Stimulated activated CD4-positive, alpha-beta T cell treated with anti-CD3 and anti-CD28 coated beads, Interleukin-12 subunit alpha, Interleukin-12 subunit beta, amount 100 ng/mL, for 4 hours (primary cell): ENCODE measurements around the gene SLTM.
"Not testable (repeated sequence)": the region's sequence is repeated elsewhere in the genome, so short reads cannot be mapped to it uniquely, and the experiment has no call there.

Source experiments
- DNase-seq: peaks from one replicate; pipeline ENCODE4 v3.0.0-alpha.2; 2020

Gene SLTM

DNA sequence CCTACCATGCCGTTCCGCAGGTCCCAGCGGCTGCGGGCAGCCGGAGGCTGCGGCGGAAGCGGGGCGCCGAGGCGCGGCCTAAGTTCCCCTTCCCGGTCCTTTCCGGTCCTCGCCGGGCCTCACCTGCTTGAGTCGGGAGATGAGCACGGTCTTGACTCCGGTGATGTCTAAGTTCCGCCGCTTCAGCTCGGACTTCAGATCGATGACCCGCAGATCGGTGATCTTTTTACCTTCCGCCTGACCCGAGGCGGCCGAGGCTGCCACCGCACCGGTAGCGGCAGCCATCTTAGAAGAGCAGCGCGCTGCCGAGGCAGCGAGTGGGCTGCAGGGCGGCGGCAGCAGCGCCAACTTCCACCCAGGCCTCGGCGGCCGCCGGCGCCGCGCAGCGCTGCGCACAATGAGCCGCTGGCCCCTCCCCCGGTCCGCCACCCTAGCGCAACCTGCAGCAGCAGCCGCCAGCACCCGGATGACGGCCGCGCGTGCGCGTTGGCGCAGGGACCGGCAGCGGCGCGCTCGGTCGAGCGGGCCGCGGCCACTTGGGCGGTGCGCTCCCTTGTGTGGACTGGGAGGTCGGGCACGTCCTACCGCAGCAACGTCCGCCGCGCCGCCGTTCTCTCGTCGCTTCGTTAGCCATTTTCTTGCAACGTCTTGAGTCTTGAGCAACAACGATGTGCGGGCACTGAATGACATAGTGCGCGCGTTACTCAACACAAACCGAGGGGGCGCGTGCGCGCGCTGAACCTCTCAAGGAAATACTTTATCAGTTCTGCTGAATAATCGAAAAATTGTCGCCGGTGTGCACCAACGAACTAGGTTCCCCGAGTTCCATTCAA lies at the start of gene SLTM:
TSS of gene SLTM (minus strand) at position 399 of the 833 bp plus-strand sequence. CDS start at position 285, 114 bp downstream.
- DNase-seq: peak; percentile 92

DNA sequence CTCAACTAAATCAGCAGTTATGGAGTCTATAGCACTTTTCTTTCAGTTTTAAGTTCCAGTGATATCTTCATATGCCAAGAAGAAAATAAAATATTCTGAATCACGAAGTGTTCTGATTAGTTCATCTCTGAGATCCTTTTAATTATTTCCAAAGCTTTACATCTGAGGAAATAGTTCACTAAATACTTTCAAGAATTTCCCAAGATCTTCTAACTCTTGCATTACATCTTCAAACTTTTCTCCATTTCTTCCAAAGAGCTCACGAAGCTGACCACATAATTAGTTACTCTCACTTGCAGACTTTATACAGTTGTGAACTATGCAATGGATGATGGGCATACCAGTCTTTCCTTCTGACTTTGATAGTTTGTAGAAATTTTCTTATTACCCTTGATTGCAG lies 49.8 kb upstream of the SLTM start:
- no peak for DNase-seq

DNA sequence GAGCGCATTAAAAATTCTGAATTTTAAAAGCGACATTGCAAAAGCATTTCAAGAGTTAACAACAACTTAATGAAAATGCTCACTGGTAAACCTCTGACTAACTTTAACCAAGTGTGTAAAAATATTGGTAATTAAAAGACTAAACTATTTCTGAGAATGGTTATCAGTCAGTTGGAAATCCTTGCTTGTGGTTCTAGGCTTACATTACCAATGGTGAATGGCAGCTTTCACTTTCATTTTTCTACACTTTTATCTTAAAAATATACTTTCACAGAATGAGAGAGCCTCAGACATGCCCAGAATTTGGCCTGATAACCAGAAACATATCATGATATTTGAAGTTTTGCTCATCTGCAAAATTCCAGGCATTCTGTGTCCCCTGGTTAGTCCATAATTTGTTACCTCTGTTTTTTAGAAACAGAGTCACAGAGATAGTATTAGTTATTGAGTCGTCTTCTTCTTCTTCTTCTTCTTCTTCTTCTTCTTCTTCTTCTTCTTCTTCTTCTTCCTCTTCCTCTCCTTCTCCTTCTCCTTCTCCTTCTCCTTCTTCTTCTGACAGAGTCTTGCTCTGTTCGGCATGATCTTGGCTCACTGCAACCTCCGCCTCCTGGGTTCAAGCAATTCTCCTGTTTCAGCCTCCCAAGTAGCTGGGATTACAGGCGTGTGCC lies 48.5 kb upstream of the SLTM start:
- DNase-seq: no peak

DNA sequence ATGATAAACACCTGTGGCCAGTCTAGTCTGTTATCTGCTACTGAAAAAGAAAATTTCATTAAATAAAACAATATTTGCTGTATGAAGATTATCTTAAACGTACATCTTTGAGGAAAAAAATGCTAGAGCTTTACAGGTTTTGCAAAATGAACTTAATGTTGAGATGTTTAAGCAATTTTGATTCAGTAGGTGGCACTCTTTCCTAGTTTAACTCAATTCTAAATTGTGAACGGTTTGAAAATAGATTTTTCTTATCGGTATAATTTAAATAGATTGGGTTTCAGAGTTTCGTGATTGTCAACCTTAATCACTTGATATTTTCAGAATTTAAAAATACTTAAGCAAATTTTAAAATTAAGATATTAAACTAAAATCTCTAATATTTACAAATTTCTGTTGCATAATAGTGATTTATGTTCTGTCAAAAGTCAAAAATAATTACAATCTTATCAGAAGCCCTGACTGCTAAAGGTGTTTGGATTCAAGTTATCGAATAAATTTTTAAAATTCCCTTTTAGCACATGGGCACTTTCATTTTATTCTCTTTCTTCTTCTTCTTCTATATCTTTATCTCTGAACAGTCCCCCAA lies 47.0 kb upstream of the SLTM start:
- no peak for DNase-seq

DNA sequence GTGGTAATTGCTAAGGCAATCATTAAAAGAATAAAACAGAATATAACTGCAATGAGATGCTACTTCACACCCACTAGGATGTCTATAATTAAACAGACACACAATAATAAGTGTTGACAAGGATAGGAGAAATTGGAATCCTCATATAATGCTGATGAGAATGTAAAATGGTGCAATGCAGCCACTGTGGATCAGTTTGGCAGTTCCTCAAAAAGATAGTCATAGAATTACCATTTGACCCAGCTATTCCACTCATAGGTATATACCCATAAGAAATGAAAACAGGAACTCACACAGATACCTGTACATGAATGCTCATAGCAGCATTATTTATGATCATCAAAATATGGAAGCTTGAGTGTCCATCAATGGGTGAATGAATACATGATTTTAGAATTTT lies 44.4 kb upstream of the SLTM start:
- no peak for DNase-seq

DNA sequence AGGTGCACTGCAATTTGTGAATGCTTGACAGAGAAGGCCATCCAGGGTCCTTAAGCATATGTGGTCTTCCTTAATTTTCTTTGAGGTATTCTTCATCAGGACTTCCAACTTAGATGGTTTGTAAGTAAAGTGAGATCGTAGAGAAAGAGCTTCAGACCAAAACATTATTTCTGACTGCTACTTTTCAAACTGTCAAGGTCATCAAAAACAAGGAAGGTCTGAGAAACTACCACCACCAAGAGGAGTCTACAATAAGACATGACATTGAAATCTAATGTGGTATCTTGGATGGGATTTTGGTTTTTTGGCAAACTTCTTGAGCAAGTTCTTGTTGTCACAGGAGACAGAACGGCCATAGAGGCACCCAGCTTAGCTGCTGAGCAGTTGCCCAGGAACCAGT lies 34.0 kb upstream of the SLTM start:
- DNase-seq: no peak

DNA sequence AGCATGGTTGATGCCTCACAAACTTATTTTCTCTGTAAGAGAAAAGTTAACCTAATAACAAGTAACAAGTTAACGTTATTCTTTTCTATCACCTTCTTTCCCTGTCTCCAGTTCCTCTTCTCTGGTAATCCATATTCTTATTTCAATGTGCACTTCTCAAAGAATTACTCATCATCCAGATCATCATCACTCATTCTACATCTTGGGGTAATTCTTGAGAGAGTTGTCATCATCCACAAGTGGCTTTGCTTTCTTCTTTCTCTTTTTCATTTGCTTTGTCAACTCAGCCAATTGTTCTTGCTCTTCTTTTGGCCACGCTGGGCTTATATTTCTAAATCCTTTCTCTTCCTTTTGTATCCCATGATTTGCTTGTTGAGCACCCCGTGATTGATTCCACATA lies 33.2 kb upstream of the SLTM start:
- no peak for DNase-seq

DNA sequence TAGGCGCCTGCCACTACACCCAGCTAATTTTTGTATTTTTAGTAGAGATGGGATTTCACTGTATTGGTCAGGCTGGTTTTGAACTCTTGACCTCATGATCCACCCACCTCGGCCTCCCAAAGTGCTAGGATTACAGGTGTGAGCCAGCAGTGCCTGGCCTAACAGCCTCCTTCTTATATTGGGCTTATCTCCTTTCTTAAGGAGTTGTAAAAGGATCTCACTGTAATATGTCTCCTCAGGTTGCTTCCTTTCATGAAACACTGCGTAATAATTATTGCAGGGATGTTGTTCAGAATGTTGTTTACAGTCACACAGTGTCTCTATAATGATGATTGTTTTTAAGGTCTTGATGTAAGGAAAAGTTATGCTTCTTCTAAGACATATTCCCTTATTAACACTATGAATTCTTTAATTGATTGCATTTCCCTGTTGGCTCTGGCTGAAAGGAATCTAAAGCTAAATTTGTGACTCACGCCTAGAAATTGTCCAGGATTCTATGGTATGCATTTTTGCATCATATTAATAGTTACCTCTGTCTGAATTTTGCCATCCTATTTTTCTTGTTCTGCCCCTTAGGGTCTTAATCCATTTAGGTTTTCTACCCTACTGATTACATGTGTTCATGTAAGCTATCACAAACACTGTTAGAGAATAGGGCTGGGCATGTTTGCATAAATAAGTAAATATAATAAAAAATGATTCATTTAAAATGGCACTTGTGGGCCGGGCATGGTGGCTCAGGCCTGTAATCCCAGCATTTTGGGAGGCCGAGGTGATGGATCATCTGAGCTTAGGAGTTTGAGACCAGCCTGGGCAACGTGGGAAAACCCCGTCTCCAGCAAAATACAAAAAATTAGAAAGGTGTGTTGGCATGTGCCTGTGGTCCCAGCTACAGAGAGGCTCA lies 29.4 kb upstream of the SLTM start:
- no peak for DNase-seq

DNA sequence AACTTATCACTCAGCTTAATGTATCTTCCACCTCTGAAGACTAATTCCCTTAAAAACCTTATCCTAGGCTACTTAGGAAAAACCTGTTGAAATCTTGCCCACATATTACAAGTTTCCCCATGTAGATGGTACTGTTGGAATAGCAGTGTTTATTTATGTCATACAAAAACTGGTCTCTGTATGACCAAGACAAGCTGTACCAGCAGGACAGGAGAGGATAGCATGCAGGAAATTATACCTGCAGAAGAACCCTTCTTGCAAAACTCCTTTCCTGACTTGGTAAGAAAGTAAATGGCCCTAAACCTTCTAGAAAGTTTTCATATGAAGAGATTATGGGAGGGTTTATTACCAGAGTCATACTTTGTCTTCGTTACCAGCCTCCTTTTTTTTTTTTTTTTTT lies 28.7 kb upstream of the SLTM start:
- no peak for DNase-seq

DNA sequence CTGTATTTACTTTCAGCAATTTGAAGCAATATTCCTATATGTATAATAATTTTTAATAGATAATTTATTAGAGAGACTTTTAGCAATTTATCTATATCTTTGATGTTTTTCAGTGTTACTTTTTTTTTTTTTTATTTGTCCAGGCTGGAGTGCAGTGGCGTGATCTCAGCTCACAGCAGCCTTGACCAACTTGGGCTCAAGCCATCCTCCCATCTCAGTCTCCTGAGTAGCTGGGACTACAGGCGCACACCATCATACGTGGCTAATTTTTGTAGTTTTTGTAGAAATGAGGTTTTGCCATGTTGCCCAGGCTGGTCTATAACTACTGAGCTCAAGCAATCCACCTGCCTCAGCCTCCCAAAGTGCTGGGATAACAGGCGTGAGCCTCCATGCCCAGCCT lies 25.3 kb upstream of the SLTM start:
- DNase-seq: no peak

DNA sequence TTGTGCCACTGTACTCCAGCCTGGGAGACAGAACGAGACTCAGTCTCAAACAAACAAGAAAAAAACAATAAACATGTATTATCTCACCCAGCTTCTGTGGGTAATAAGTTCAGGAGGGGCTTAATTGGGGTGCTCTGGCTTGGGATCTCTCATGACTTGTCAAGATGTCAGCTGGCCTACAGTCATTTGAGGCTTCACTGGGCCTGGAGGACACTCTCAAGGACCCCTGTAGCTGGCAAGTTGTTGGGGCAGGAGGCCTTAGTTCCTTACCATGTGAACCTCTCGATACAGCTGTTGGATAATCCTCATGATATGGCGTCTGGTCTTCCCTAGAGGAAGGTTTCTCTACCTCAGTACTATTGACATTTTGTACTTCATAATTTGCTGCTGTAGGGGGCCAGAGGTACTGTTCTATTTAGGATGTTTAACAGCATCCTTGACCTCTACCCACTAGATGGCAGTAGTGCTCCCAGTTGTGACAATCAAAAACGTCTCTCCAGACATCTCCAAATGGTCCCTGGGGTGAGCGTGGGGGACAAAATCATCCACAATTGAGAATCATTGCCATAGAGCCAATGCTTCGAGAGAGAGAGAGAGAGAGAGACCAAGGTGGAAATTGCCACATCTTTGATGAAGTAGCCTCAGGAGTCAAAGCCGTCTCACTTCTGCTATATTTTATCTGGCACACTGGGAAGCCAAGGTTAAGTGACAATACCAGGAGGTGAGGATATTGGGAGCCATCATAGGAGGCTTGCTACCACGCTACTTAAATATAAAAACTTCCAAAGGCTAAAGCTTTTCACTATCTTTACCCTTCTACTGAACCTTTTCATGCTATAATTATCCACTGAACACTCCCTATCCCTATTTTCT lies 23.9 kb upstream of the SLTM start:
- peak; percentile 19 for DNase-seq

DNA sequence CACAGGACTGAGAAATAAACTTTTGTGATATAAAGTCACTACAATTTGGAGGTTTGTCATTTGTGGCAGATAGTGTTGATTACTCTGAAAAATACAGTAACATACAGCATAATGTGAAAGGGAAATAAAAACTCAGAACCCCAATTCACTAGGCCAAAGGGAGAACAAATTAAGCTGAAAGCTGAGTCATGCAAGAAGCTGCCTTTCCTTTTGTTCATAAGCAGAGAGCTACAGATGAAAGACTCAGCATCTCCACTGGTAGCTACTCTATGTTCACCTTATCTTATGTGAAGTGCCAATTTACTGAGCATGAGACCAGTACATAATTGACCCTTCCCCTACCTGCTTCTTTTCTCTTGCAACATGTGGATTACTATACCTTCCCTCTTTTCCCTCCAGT lies 19.3 kb upstream of the SLTM start:
- DNase-seq: no peak

DNA sequence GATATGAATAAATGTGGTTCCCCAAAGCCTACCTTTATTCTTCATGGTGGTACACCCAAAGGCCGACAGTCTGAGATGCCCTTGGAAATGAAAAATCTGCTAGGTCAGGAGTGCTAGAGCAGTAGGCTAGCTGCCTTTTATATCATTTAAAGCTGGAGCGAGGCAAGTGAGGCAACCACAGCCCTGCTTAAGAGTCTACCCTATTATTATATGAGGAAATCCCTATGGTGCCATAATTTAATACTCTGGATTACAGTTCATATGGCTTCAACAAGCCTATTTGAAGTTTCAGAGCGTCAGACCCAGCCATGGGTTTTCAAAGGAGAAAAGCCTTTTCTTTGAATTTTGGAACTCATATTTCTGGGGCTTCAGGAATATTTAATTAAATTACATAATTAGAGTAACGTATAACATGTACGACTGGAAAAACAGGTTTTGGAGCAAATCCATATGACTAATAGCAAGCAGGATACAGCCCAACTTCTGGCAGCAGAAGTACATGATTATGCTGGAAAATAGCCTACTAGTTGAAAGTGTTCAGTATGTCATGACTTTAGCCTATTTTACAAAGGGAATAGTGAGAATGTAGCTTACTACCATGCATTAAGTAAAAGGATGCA lies 18.0 kb upstream of the SLTM start:
- DNase-seq: no peak

DNA sequence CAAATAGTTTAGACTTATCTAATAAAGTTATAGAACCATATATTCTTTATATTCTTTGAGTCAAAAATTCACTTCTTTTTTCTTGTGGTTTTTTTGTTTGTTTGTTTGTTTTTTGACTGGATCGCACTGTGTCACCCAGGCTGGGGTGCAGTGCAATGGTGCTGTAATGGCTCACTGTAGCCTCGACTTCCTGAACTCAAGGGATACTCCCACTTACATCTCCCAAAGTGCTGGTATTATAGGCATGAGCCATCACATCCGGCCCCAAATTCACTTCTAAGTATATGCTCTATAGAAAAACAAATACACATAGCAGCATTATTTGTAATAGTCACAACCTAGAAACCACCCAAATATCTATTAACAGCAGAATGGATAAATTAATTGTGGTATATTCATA lies 13.7 kb upstream of the SLTM start:
- no peak for DNase-seq

DNA sequence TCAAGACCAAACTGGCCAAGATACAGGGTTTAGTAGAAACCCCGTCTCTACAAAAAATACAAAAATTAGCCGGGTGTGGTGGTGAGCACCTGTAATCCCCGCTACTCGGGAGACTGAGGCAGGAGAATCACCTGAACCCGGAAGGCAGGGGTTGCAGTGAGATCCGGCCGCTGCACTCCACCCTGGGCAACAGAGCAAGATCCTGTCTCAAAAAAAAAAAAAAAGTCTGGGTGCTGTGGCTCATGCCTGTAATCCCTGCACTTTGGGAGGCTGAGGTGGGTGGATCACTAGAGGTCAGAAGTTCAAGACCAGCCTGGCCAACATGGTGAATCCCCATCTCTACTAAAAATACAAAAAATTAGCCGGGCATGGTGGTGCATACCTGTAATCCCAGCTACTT lies 1.5 kb upstream of the SLTM start:
- not testable (repeated sequence) for DNase-seq

DNA sequence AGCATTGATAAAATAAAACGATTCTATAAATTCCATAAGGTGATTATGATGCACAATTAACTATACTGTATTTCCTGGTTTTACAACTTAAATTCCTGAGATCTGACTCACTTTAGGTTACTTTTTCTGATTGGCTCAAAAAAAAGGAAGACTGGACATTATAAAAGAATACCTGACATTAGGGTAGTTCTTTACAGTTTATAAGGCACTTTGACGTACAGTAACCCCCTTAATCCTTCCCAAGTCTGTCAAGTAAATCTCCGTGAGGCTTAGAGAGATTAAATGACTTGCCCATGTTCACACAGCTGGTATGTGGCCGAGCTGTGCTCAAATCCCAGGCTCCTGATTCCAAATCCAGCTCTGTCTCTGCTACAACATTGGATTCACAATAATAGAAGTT lies 1.0 kb upstream of the SLTM start:
- DNase-seq: no peak

DNA sequence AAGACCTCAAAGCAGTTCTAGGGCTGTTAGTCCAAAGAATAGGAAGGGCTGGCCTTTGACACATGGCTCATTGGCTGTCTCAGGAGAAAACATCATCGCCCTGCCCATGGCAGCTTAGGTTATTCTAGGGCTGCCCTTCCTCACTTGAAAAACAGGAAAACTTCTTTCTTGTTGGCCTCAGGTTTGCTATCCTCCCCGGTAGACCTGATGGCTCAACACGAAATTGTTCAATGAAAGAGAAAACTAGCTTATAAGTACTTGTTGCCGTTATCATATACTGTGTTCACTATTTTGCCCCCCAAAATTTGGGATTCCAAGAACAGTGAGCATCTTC lies 602 bp upstream of the SLTM start:
- no peak for DNase-seq

DNA sequence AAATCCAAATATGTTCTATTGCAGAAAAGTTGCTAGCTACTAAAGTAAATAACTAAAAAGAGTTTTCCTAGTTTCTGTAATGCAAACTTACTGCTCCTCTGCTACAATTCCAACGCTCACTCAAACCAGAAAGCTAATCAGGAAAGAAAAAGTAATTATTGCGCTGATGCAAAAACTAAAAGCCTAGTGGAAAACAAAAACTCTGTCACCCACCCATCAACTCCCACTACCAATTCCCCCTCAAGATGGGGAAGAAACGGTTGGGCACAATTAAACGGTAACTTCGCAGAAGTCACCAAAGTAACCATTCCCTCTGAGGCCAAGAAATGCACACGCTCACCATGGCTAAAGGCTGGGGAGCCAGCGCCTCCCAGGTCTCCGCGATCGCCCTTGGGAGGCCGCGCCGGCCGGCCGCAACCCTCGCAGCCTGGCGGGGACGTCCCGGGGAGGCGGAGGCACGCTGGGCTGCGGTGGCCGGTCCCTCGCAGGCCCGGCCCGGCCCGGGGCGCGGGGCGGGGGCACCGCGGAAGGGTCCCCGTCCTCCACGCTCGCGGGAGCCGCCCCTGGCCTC lies 684 bp downstream of the SLTM start:
- DNase-seq: no peak

DNA sequence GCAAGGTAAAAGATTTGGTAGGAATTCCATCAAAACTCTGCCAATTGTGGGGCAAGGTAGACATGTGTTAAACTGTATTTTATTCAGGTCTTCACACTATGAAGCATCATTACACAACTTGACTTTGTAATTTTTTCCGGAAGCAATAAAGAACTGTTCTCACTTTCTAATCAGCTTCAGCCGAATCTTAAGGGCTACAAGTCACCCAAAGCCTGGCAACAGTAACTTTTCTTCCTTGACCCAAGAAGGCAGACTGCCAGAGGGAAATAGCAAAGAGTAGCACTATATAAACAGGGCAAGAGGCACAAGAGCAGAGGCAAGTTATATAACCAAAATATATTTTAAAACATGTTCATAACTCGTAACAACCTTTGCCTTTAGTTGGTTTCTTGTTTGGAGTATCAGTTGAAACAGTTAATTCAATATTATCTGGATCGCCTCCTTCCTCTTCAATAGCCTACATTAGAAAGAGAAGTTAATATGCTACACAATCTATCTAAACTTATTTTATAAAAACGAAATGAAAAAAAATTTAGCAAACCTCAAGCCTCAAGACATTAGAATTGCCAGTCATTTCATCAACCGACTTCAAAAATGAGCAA lies 1.4 kb downstream of the SLTM start:
- no peak for DNase-seq

DNA sequence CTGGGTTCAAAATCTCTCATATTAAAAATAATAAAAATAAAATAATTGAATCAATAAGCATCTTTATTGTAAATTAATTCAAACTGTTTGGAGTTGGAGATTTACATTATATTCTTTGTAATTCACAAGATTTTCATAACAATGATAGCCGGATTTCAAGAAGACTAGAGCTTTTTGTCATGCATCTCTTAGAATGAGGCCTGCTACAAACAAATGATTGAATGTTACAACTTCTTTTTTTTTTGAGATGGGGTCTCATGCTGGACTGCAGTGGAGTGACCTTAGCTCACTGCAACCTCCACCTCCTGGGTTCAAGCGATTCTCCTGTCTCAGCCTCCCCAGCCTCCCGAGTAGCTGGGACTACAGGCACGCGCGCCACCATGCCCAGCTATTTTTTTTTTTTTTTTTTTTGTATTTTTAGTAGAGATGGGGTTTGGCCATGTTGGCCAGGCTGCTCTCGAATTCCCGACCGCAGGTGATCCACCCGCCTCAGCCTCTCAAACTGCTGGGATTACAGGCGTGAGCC lies 3.5 kb downstream of the SLTM start:
- no peak for DNase-seq

DNA sequence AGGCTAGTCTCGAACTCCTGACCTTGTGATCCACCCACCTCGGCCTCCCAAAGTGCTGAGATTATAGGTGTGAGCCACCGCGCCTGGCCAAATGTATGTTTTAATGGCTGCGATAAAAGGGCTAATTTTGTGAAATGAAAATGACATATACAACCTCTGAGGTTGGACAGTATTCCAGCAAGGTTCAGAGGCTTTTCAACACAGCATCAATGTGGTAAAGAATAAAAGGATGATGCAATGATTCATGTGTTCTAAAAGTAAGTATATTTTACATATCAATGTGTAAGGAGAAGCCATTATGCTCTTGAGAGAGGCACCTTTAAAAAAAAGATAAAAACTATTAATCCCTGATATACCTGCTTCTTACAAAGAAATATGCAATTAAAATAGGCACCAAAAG lies 6.7 kb downstream of the SLTM start:
- no peak for DNase-seq
